ENCODE data around the gene SIK2.

Gene SIK2

DNA sequence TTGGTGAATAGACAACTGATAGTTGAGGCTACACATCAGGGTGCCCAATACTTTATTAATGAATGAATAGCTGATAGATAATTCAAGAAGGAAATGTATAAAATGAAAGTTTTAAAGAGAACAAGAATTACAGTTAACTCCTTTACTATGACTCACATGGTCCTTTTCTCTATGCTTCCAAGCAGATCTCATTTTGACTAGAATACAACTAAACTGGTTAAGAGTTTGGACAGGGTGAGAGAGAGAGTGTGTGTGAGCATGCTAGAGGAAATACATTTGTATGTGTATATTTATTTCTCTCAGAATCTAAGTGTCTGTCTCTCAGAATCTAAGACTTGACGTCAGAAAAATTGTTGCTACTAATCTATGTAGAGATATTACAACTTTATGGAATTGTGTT, 66.7 kb downstream of the SIK2 start:
- ChIA-PET POLR2A (no interaction called here), CTCF (interaction anchor here (1.0 to 5.0 kb wide), 5 partner anchors 8 to 82 kb away, joined by 3 to 18 read pairs (median 3); no protein-coding TSS in a partner anchor)
- TF ChIP-seq, protein P1, sequence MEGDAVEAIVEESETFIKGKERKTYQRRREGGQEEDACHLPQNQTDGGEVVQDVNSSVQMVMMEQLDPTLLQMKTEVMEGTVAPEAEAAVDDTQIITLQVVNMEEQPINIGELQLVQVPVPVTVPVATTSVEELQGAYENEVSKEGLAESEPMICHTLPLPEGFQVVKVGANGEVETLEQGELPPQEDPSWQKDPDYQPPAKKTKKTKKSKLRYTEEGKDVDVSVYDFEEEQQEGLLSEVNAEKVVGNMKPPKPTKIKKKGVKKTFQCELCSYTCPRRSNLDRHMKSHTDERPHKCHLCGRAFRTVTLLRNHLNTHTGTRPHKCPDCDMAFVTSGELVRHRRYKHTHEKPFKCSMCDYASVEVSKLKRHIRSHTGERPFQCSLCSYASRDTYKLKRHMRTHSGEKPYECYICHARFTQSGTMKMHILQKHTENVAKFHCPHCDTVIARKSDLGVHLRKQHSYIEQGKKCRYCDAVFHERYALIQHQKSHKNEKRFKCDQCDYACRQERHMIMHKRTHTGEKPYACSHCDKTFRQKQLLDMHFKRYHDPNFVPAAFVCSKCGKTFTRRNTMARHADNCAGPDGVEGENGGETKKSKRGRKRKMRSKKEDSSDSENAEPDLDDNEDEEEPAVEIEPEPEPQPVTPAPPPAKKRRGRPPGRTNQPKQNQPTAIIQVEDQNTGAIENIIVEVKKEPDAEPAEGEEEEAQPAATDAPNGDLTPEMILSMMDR (IDR thresholded peaks at IDR 0.05; ENCODE audit: control extremely low read depth, extremely low read depth, low read depth, missing control alignments), result no peak
- no peak for DNase-seq (ENCODE audit: extremely low spot score)

DNA sequence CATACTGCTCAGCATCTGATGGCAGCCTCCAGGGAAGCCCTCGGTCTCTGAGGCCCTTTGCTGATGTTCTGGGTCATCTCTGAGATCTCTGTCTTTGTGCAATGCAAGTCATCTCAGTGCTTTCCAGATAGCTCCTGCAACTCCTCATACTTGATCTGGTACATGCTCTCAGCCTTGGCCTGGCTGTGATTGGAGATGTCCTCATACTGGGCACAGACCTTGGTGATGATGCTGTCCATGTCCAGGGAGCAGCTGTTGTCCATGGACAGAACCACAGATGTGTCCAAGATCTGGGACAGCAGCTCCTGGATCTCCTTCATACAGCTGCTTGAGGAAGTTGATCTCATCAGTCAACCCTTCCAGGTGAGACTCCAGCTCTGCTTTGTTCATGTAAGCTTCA, 69.1 kb downstream of the SIK2 start:
- POLR2A ChIA-PET, result no interaction called here

DNA sequence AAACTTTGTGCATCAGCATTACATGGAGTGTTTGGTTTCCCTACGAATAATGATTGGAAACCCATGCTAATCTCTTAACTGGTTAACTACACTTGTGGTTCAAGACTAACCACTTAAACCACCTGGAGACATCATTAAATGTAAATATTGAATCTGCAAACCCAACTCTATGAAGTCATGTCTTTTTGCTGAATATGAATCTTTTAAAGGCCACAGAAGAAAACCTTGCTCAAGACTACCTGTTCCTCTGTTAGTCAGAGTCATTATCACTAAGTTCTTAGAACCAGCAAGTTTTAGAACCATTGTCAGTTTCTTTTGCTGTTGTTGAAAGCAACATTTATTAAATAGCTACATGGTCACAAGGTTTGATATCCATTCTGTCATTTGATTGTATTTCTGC, 70.7 kb downstream of the SIK2 start:
- ChIA-PET POLR2A (no interaction called here), CTCF (interaction anchor here (1.0 to 2.7 kb wide), 6 partner anchors 11 to 68 kb away, joined by 3 to 9 read pairs (median 5); no protein-coding TSS in a partner anchor)
- TF ChIP-seq, protein P1 (IDR thresholded peaks at IDR 0.05; ENCODE audit: control extremely low read depth, extremely low read depth, low read depth, missing control alignments), result no peak
- DNase-seq (ENCODE audit: extremely low spot score), result no peak

More for the DNA sequence above, 69.1 kb downstream of the SIK2 start:
- DNase-seq (ENCODE audit: extremely low spot score), result no peak
- TF ChIP-seq, protein P1 (IDR thresholded peaks at IDR 0.05; ENCODE audit: control extremely low read depth, extremely low read depth, low read depth, missing control alignments), result no peak
- CTCF ChIA-PET, result interaction anchor here (0.8 to 5.0 kb wide), 8 partner anchors 12 to 49 kb away, joined by 3 to 18 read pairs (median 4); no protein-coding TSS in a partner anchor

DNA sequence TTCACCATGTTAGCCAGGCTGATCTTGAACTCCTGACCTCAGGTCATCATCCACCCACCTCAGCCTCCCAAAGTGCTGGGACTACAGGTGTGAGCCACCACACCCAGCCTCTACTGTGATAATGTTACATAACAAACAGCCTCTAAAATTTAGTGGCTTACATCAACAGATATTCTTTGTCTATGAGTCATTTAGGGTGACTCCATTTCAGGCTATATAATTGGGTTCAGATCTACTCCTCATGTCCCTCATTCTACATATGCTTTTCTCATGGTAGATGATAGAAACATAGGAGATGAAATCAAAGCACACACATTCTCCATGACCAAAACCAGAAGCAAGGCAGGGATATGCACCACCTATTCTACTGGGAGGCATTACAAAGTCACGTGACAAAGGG, 72.7 kb downstream of the SIK2 start:
- ChIA-PET CTCF (interaction anchor here (0.9 to 1.8 kb wide), 6 partner anchors 10 to 71 kb away, joined by 3 to 7 read pairs (median 4); no protein-coding TSS in a partner anchor), POLR2A (no interaction called here)
- TF ChIP-seq, protein P1 (IDR thresholded peaks at IDR 0.05; ENCODE audit: control extremely low read depth, extremely low read depth, low read depth, missing control alignments), result no peak
- DNase-seq (ENCODE audit: extremely low spot score), result no peak

DNA sequence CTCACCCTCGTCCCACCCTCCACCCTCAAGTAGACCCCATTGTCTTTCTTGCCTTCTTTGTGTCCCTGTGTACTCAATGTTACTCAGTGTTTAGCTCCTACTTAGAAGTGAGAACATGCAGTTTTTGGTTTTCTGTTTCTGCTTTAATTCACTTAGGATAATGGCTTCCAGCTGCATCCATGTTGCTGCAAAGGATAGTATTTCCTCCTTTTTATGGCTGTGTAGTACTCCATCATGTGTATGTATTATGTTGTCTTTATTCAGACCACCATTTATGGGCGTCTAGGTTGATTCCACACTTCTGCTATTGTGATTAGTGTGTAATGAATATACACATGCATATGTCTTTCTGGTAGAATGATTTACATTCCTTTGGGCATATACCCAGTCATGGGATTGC, 73.6 kb downstream of the SIK2 start:
- CTCF ChIA-PET, result interaction anchor here (0.9 to 1.3 kb wide), 4 partner anchors 11 to 72 kb away, joined by 3 to 7 read pairs (median 4); no protein-coding TSS in a partner anchor
- no peak for DNase-seq (ENCODE audit: extremely low spot score)
- POLR2A ChIA-PET, result no interaction called here
- TF ChIP-seq, protein P1 (IDR thresholded peaks at IDR 0.05; ENCODE audit: control extremely low read depth, extremely low read depth, low read depth, missing control alignments), result no peak

DNA sequence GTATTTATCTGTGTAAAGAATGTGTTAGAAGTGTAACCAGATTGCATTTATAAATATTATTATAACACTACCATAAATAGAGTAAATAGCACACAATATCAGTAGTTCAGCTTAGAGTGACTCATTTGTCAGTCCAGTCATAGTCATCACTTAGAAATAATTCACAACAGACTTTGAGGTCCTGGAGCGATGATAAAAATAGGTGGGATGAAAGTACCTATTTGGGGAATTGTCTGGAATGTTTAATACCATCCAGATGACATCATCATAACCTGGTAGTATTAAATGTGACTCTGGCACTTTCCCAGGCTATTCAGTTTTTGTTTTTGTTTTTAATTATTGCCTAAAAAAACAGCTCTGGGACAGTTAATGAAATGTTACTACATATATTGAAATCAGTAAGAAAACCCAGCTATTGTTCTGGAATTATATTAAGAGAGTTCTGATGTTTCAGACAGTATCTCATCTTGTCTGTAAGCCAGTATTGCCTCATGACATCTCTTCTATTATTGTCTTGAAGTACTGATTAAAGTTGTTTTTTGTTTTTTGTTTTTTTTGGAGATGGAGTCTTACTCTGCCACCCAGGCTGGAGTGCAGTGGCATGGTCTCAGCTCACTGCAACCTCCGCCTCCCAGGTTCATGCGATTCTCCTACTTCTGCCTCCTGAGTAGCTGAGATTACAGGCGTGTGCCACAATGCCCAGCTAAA, 74.8 kb downstream of the SIK2 start:
- ChIA-PET POLR2A (no interaction called here), CTCF (interaction anchor here (0.8 to 1.4 kb wide), 3 partner anchors 9 to 73 kb away, joined by 3 to 4 read pairs (median 3); no protein-coding TSS in a partner anchor)
- no peak for DNase-seq (ENCODE audit: extremely low spot score)
- TF ChIP-seq, protein P1 (IDR thresholded peaks at IDR 0.05; ENCODE audit: control extremely low read depth, extremely low read depth, low read depth, missing control alignments), result no peak
